ENCODE data around the gene TCF7.
A peak's percentile ranks its signal among the peaks of the same experiment; 100 is the strongest.

The TCF7 gene

DNA sequence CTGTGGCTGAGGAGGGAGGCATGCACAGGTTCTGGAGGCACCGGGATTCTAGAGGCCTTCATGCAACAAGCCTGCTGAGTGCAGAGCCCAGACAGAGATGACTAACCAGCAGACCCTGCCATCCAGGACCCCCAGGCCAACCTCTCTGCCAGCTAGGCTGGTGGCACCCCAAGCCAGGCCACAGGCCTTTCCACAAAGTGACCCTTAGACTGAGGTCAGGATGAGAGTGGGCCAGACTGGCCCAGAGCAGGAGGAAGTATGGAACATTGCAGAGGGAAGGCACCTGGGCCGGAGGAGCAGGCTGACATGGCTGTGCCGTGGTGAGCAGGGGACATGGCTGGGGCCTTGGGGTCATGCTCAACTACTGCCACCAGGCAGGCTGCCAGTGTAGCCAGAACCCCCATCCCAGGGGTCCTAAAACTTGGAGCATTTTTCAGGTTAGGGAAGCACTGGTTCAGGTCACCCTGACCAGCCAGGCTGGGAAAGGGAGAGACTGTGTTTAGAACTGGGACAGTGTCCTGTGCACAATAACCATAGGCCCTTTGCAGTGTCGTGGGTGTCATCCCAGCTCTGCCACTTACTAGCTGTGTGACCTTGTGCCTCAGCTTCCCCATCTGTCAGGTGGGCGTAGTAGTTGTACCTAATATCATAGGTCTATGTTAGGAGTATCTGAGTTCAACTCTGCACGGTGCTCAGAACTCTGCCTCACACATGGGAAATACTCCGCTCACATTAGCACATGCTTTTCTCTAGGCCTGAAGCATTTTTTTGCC is 17.3 kb downstream of the TCF7 start:
- DNase-seq, result no peak

DNA sequence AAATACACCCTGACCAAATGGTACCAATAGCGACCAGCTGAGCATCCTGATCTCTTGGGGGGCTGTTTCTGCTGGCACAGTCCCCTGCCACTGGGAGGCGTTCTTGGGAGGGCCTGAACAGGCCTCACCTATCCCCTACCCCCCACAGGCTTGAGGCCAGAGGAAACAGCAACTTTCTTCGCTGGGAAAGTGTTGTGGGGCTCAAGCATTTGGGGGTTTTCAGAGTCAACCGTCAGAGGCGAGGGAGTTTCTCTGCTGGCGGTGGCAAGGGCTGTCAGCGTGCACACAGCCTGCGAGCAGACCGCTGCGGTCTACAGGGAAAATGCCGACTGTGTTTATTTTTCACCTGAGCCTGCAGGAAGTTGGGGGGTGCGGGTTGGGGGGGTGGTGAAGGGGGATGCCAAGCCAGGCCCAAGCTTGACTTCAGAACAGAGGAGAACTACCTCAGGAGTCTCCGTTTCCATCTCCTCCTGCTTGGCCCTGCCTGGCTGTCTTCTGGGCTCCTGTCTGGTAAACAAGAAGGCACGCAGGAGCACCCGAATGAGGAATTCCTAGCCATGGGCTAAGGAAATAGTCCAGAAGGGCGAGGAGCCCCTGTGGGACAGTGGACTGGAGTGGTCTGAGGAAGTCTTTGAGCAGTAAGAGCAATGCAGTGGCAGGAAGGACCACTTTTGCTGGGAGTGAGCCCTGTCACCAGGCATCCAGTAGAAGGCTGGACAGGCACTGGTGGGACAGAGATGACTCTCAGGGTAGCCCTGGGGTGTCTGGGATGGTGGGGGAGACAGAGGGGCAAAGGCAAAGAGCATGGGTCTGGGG is 18.1 kb downstream of the TCF7 start:
- no peak for DNase-seq

GRCh38 chr5:134133188-134133994 is 18.9 kb downstream of the TCF7 start:
- DNase-seq, result no peak

DNA sequence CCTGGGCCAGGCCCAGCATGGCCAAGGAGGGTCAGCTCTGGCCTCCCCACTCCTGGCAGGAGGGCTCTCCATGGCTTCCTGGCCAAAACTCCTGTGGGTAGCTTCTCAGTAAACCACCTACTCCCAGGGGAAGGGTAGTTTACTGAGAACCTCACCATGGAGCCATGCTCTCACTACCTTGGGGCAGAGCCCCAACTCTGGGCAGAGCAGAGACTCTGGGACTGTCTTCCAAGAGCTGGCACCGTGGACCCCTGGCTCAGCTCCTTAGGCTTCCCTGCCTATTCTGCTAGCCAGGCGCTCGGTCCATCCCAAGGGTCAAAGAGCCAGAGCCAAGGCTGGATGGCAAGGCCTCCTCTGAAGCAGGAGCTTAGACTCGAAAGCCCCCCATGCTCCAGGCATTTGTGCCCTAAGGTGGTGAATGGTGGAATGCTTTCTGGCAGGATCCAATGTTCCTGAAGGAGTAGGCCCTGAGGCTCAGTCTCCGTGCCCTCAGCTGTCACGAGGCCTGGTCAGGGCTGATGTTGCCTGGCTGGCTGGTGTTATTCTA is 19.6 kb downstream of the TCF7 start:
- no peak for DNase-seq

- no peak for DNase-seq
Measured at GRCh38 chr5:134135091-134135655, 20.7 kb downstream of the TCF7 start.

DNA sequence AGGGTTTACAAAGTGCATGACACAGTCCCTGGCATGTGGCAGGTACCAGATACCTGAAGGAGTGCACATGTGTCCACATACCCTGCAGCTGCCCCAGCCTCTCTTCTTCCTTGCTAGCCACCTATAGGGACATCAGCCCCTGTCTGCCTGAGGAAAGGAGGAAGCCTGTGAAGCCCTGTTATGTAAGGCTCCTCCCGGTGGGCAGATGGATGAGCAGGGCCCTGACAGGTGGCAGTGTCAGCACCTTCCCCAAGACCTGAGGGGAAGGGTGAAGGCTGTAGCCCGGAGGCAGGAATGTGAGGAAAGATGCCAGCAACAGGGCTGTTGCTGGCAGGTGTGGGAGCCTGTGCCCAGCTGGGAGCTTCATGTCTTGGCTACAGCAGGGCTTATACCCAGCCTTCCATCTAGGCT is 21.7 kb downstream of the TCF7 start:
- no peak for DNase-seq

- DNase-seq, result no peak
Measured at GRCh38 chr5:134136771-134137170, 22.3 kb downstream of the TCF7 start.

DNA sequence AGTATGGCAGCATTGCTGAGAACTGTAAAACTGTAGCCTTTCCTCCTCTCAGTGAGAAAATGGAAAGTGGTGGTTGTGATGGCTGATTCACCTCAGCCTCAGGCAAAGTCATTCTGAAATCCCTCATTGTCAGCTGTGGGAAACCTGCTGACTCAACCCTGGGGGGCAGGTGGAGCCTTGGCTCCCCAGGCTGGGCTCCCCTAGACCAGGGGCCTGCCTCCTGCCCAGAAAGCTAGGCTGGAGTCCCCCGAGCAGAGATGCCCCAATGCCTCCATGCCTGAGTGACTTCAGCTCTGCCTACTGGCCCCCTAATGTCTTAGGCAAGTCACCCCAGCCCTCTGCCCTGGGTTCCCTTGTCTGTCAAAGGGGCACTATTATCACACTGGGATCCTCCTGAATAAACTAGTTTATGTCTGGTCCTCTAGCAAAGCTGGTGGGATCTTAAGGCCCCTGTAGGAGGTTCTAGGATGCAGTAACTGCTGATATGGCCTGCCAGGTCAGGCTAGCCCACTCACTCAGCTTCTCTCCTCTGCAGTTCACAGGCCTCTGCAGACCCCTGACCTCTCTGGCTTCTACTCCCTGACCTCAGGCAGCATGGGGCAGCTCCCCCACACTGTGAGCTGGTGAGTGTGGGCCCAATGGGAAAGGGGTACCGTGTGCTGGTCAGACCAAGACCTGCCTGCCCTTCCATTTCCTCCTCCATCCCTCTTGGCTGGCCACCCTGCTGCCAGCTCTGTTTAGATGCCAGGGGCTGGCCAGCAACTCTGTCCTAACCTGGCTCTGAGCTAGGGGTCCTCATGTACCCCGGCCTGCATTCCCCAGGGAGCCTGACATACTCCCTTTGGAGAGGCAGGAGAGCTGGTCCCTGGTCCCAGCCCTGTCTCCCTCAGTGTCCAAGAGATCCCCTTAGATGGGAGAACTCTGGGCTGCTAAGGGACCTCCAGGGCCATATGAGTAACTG is 24.2 kb downstream of the TCF7 start:
- DNase-seq, result no peak

DNA sequence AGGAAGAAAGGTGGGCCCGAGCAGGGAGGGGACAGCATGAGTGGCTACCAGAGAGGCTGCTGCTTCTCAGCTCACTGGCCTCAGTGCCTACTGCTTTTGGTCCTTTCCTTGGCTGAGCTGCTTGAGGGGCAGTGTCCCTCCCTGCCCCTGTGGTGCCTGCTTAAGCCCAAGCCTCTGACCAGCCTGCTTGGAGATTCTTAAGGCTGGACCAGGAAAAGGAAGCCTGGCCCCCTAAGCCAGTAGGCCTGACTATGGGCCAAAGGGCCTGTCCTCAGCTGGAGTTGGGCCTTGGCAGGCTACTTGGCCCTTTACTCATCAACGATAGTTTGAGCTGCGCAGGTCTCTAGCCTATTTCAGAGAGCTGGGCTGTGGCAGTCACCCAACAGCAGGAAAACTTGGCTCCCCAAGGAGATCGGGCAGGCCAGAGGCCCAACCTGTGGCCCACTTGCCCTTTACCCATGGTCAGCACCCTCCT is 24.9 kb downstream of the TCF7 start:
- no peak for DNase-seq

DNA sequence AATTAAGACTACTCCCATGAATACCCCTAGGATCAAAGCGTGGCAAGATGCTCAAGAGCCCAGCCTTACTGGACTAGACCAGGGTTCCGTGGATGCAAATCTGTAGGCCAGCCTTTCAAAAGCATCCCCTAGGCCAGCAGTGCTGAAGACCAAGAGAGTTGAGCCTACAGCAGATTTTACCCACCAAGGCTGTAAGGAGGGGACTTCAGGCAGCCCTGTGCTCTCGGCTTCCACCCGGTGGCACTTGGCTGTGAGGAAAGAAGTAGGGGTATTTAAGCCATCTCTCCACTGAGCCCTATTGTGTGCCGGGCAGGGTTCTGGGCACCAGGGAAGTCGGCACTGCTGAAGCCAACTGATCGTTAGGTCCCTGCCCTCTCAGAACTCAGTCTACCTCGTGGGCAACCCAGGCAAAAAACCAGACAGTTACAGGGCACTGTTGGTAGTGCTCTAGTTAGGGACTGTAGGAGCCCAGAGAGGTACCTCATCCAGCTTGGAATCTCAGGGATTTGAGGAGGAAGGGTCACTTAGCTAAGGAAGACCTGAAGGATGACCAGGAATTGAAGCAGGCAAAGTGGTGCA is 25.5 kb downstream of the TCF7 start:
- no peak for DNase-seq

GRCh38 chr5:134140530-134141201 is 26.2 kb downstream of the TCF7 start:
- peak; percentile 67 for DNase-seq

DNA sequence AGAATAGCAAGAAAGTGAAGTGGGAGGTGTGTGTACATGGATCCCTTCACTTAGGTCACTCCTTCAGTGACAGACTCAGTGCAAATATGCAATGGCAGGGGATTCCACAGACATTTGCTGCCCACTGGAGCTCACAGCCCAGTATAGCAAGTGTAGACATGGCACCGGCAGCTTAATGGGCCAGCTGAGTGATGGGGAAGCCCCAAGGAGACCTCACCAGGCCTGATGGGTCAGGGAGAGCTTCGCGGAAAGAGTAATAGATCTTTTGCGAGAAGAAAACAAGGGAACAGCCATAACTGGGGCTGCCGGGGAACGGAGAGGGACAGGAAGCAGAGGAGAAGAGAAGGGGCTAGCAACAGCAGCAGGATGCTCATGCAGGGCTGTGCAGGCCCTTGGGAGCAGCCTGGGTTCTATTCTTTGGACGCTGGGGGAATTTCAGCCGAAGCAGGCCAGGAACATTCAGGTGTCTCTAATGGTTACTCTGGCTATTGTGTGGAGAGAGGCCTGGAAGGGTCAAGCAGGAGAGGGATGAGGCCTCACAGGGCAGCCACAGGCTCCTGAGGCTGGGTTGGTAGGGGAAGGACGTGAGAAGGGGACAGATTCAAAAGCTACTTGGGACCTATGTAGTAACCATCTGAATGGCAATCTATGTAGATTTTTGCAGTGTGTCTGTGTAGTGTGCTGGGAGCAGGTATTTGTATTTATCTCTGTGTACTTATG is 27.0 kb downstream of the TCF7 start:
- no peak for DNase-seq

DNA sequence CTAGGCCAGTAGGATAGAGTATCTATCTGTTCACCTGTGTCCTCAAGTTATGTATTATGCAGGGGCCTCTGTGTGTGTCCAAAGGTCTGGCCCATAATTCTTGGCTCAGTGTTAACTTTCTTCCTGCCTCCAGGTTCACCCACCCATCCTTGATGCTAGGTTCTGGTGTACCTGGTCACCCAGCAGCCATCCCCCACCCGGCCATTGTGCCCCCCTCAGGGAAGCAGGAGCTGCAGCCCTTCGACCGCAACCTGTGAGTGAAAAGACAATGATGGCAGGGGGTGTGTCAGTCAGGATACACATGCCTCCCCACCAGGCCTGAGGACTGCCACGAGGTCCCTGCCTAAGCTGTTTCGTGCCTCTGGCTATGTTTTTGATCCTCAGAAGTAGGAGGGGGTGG is 27.6 kb downstream of the TCF7 start:
- DNase-seq, result no peak

GRCh38 chr5:134142806-134143205 is 28.3 kb downstream of the TCF7 start:
- no peak for DNase-seq

- no peak for DNase-seq
Measured at GRCh38 chr5:134143431-134143830, 28.9 kb downstream of the TCF7 start.

DNA sequence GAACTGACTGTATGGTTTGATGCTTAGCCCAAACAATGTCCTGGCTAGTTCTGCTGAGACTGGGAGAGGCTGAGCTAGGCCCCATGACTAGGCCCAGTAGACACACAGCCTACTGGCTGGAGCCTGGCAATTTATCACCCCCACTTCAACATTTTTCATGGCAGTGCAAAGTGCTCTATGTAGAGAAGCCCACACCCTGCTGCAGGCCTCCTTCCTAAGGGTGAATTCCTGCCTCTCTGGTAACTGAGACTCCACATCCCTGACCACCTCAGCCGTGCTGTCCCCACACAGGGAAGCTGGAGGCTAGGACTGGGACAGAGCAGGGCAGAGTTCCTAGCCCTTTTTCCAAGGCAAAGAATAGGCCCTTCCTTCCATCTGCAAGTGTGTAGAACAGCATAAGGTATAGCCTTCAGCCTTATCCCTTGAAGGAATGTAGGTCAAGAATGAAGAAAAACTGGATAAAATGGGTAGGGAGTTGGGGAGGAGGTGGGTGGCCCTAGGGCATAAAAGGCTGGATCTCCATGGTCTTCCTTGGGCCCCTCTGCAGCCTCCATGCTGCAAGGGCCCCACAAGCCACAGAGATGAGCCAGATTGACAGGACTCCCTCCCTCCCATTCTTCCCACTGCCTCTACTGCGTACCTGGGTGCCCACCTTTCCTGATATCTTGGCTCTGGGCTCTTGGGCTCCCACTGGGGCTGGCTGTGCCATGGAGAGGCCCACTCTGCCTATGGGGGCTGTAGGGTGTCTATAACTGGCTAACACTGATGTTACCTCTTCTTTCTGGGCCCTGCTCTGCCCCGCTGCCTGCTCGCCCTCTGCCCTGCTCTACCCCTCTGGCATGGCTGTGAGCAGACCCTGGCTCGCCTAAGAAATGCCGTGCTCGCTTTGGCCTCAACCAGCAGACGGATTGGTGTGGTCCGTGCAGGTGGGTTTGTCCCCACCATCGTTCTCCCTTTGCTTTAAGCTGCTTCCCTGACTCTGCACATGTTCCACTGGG is 29.8 kb downstream of the TCF7 start:
- DNase-seq, result no peak

DNA sequence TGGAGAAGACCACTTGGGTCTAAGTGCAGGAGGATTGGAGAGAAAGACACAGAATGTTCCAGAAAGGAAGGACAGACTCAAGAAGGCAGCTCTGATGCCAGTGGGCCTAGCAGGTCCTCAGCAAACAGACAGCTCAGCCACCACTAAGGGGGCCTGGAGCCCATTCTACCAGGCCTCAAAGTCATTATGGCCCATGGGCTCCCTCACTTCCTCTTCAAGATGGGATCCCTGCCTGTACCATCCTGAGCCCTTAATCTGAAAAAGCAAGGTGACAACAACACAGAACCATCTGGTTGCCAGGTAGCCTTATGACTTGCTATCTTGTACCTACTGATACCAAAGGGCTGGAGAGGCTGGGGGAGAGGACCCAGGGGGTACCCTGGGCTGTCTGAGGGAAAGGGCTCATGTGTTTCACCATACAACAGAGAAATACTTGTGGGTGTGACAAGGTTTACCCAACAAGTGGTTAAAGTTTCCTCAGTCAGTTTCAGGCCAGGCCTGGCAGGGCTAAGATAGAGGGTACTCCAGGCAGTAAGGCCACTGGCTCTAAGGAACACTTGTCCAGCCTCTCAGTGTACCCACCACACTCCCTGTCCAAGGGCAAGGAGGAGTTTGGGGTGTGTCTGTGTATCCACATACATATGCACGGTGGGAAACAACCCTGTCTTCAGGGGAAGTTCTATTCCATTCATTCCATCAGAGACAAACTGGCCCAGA is 30.7 kb downstream of the TCF7 start:
- DNase-seq, result peak; percentile 9

Measured in MV-4-11 (cell line).